Activated CD4-positive, alpha-beta memory T cell treated with anti-CD3 and anti-CD28 coated beads, Interleukin-2, amount 10 ng/mL, durations not matched to agents 7 days and 5 days (primary cell): ENCODE measurements around the gene RASGRP4. TPM values are rescaled to one million over a fixed set of nuclear protein-coding genes. Genes with fewer than 3 reads are reported as not detected.
A peak's percentile ranks its signal among the peaks of the same experiment; 100 is the strongest.

Source experiments
- CTCF ChIA-PET: fragments of 350-600 bp; sonication (Branson Sonifier 250); formaldehyde crosslinking; loops from one replicate; lab custom pipeline; 2021; ENCODE audit warnings: antibody characterized with exemption, inconsistent platforms; lab: Charles Lee
- POLR2A ChIA-PET: fragments of 350-600 bp; sonication (Branson Sonifier 250); formaldehyde crosslinking; loops from one replicate; lab custom pipeline; 2021; ENCODE audit warnings: antibody characterized with exemption; lab: Charles Lee
- DNase-seq: peaks from one replicate; pipeline ENCODE4 v3.0.0-alpha.2; 2020
- H3K27ac Mint-ChIP-seq: one replicate; pipeline ENCODE4 v1.8.0; 2021; ENCODE audit warnings: mild to moderate bottlenecking, mixed read lengths
- H3K27me3 Mint-ChIP-seq: one replicate; pipeline ENCODE4 v1.8.0; 2021; ENCODE audit warnings: mixed read lengths
- H3K36me3 Mint-ChIP-seq: one replicate; pipeline ENCODE4 v1.8.0; 2021; ENCODE audit warnings: low read depth, mixed read lengths
- H3K4me1 Mint-ChIP-seq: one replicate; pipeline ENCODE4 v1.8.0; 2021; ENCODE audit warnings: mixed read lengths
- H3K4me3 Mint-ChIP-seq: one replicate; pipeline ENCODE4 v1.8.0; 2021; ENCODE audit warnings: mild to moderate bottlenecking, mixed read lengths
- H3K9me3 Mint-ChIP-seq: one replicate; pipeline ENCODE4 v1.8.0; 2021; ENCODE audit warnings: mixed read lengths
- total RNA-seq, 2 experiments: library from RNA; stranded (reverse); gene quantifications; one replicate each; pipeline ENCODE4 v1.2.3, GENCODE V29; 2021

RASGRP4 gene
- total RNA-seq, 2 experiments from 2014 or later = 19.5 to 20.0 TPM

GRCh38 chr19:38392707-38393308, 33.2 kb downstream of the RASGRP4 start:
- ChIA-PET CTCF (interaction anchor here (1.0 kb wide), 1 partner anchor 10 kb away, joined by 6 read pairs; the partner anchor contains the start of gene FAM98C), POLR2A (interaction anchor here (2.3 to 3.6 kb wide), 2 partner anchors 9 to 19 kb away, joined by 11 to 19 read pairs; partner anchors contain the start of genes FAM98C and PSMD8)
- Mint-ChIP-seq H3K27ac (no peak overlapping the region), H3K36me3 (no peaks in the 10 kb centered on the region), H3K4me3 (no peak overlapping the region), H3K9me3 (no peaks in the 10 kb centered on the region), H3K4me1 (peaks cover 37% of the 10 kb centered on the region), H3K27me3 (peaks cover 25% of the 10 kb centered on the region)
- DNase-seq = no peak

DNA sequence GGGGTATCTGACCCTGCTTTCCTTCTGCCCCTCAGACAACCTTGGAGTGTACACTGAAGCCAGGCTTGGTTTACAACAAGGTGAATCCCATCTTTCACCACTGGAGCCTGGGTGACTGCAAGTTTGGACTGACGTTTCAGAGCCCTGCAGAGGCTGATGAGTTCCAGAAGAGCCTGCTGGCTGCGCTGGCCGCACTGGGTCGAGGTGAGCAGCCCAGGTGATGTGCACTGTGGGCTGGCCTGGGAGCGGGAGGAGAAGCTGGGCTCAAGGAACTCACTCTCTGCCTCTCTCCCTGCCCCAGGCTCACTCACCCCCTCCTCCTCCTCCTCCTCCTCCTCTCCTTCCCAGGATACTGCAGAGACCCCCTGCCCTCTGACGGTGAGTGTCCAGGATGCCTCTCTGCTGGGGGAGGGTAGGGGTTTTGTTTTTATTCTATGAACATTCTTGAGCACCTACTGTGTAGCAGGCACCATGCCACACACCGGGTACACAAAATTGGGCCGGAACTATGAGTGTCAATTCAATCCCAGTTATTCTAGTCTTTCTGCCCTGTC, 34.0 kb downstream of the RASGRP4 start:
- peaks cover 4% of the 10 kb centered on the region for H3K36me3 Mint-ChIP-seq
- ChIA-PET CTCF (interaction anchor here (1.0 kb wide), 1 partner anchor 11 kb away, joined by 6 read pairs; the partner anchor contains the start of gene FAM98C), POLR2A (interaction anchor here (2.3 kb wide), 1 partner anchor 10 kb away, joined by 11 read pairs; the partner anchor contains the start of gene FAM98C)
- H3K4me1 Mint-ChIP-seq = peaks cover 44% of the 10 kb centered on the region
- no peak for DNase-seq
- H3K27ac Mint-ChIP-seq = no peak overlapping the region
- peaks cover 30% of the 10 kb centered on the region for H3K27me3 Mint-ChIP-seq
- H3K9me3 Mint-ChIP-seq = no peaks in the 10 kb centered on the region
- no peak overlapping the region for H3K4me3 Mint-ChIP-seq

- ChIA-PET CTCF (interaction anchor here (0.8 to 3.0 kb wide), 2 partner anchors 13 to 16 kb away, joined by 3 to 15 read pairs; partner anchors contain the start of genes FAM98C and PSMD8), POLR2A (interaction anchor here (1.0 to 3.4 kb wide), 3 partner anchors 12 to 16 kb away, joined by 3 to 17 read pairs (median 9); partner anchors contain the start of genes FAM98C and PSMD8)
- no peaks in the 10 kb centered on the region for H3K9me3 Mint-ChIP-seq
- peaks cover 30% of the 10 kb centered on the region for H3K27me3 Mint-ChIP-seq
- peaks cover 40% of the 10 kb centered on the region for H3K4me1 Mint-ChIP-seq
- DNase-seq = no peak
- no peak overlapping the region for H3K27ac Mint-ChIP-seq
- peaks cover 4% of the 10 kb centered on the region for H3K36me3 Mint-ChIP-seq
- H3K4me3 Mint-ChIP-seq = no peak overlapping the region
Measured at GRCh38 chr19:38389957-38390924, 35.8 kb downstream of the RASGRP4 start.

DNA sequence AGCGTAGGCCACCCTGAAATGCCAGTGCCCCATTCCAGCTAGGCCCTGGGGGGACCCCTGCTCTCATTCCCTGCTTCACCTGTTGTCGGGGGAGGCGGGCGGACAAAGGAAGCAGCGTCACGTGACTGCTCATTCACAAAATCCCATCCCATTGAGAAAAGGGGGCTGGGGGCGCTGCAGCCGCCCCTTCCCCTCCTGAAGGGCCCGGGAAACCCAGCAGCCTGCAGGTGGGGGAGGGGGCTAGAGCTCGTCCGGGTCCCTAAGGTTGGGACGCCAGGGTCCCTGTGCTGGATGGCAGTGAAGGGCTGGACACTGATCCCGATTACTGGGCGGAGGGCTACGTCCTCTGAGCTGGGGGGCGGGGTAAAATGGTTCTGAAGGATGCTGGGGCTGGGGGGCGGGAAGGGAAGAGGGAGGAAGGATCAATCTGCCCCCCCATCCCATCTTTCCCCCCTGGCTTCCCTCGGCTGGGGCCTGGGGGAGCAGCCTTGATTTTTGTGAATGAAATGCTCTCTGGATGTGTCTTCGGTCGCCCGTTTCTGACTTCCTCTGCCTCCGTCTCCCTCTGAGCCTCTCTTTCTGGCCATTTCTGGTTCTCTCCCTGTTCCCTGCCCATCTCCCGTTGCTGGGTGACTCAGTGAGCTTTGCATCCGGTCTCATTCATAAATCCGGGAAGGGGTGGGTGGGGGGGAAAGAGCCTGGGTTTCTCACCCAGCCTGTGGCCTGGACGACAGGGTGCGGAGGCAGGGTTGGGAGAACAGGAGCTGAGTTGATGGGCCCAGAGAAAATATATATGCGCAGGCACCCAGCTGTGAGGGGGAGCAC, 36.7 kb downstream of the RASGRP4 start:
- peaks cover 30% of the 10 kb centered on the region for H3K27me3 Mint-ChIP-seq
- no peak for DNase-seq
- no peaks in the 10 kb centered on the region for H3K9me3 Mint-ChIP-seq
- H3K4me1 Mint-ChIP-seq = peaks cover 36% of the 10 kb centered on the region
- H3K36me3 Mint-ChIP-seq = peaks cover 12% of the 10 kb centered on the region
- ChIA-PET CTCF (interaction anchor here (0.5 to 3.0 kb wide), 4 partner anchors 14 to 732 kb away, joined by 3 to 19 read pairs (median 9); partner anchors contain the start of genes FAM98C and PSMD8), POLR2A (interaction anchor here (1.0 to 3.4 kb wide), 3 partner anchors 13 to 16 kb away, joined by 3 to 17 read pairs (median 9); partner anchors contain the start of genes FAM98C and PSMD8)
- peak overlapping the region; percentile 15 for H3K4me3 Mint-ChIP-seq
- no peak overlapping the region for H3K27ac Mint-ChIP-seq

GRCh38 chr19:38388349-38389100, 37.5 kb downstream of the RASGRP4 start, which contains the start of gene SPRED3:
SPRED3 (plus strand) TSS chr19:38388697; CDS start chr19:38390303, 1,606 bp downstream.
- peak within 1 kb of the TSS; percentile 66 for H3K27ac Mint-ChIP-seq
- peak within 1 kb of the TSS; percentile 82 for H3K4me3 Mint-ChIP-seq
- H3K4me1 Mint-ChIP-seq = peaks cover 33% of the 10 kb centered on the region
- ChIA-PET POLR2A (interaction anchor here (0.8 to 3.4 kb wide), 7 partner anchors 9 to 30 kb away, joined by 3 to 17 read pairs (median 6); partner anchors contain the start of genes FAM98C and PSMD8), CTCF (interaction anchor here (1.1 to 3.0 kb wide), 4 partner anchors 14 to 954 kb away, joined by 3 to 20 read pairs (median 17); partner anchors contain the start of genes FAM98C, PSMD8 and SAMD4B)
- DNase-seq = no peak
- H3K36me3 Mint-ChIP-seq = peaks cover 15% of the 10 kb centered on the region
- H3K27me3 Mint-ChIP-seq = peaks cover 30% of the 10 kb centered on the region
- H3K9me3 Mint-ChIP-seq = no peaks in the 10 kb centered on the region

DNA sequence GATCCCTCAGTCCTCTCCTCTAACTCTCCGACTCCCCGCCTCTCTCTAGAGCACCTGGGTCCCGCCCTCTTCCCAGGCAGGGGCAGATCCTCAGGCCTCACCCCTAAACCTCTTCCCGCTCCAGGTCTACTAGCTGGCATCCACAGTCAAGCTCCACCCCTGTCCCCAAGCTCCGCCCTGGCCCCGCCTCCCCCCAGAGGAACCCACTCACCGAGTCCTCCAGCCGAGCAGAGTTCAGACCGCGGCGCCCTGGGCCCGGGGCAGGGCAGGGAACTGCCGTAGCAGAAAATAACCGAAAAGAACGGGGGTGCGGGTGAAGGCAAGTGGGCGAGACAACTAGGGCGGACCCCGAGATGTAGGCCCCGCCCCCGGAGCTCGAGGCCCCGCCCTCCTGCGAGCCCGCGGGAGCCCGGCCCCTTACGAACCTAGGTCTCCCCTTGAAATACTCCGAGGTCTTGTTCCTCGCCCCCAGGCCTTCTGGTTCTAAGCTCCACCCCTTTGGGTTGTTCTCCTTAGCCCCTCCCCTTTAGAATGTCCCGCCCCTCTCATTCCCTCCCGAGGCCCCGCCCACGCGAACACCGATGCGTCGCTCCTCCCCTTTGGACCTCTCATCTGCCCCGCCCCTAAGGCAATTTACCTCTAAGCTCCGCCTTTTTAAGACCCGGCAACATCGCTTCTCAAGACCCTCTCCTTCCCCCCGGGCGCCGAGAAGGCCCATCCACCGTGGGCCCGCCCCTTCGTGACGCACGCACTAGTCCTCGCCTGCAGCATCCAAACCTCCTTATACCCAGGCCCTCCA, 38.3 kb downstream of the RASGRP4 start, which contains the start of gene GGN:
Gene GGN (minus strand): TSS at position 485 of the 799 bp plus-strand sequence. CDS start 773 bp downstream, outside the sequence.
- Mint-ChIP-seq H3K4me3 (peak within 1 kb of the TSS; percentile 82), H3K27ac (peak within 1 kb of the TSS; percentile 66), H3K36me3 (peaks cover 23% of the 10 kb centered on the region), H3K27me3 (peaks cover 30% of the 10 kb centered on the region), H3K4me1 (peaks cover 33% of the 10 kb centered on the region), H3K9me3 (no peaks in the 10 kb centered on the region)
- peak; percentile 83 for DNase-seq
- ChIA-PET CTCF (interaction anchor here (1.1 to 2.8 kb wide), 3 partner anchors 14 to 955 kb away, joined by 3 to 20 read pairs (median 19); partner anchors contain the start of genes FAM98C, PSMD8 and SAMD4B), POLR2A (interaction anchor here (0.6 to 3.4 kb wide), 8 partner anchors 8 to 231 kb away, joined by 3 to 17 read pairs (median 4); partner anchors contain the start of genes EIF3K, FAM98C and PSMD8)

DNA sequence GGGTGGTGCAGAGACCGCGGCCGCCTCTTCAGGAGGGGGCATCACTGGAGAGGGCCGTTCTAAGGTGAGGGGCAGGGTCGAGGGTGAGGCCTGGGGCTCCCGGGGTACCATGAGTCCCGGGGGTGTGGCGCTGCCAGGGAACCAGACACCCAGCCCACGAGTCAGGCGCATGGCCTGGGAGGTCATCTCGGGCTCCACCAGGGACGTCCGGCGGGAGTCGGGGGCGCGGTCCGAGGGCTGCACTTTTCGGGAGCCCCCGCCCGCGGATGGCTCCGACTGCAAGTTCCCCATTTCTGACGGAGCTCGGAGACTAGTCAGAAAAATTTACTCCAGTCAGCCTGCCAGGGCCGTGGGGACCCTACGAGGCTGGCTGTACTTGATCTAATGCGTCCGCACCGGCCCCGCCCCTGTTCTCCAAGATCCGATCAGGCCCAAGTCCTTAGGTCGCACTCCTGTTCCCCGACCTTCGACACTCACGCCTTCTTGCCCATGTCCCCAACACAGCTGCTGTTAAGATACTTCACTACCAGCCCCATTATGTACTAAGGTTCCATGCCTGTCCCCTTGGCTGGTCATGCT, 39.0 kb downstream of the RASGRP4 start:
- Mint-ChIP-seq H3K4me3 (peak overlapping the region; percentile 82), H3K9me3 (no peaks in the 10 kb centered on the region), H3K27ac (peak overlapping the region; percentile 66), H3K36me3 (peaks cover 27% of the 10 kb centered on the region), H3K4me1 (peaks cover 31% of the 10 kb centered on the region), H3K27me3 (peaks cover 28% of the 10 kb centered on the region)
- ChIA-PET CTCF (interaction anchor here (1.1 to 2.8 kb wide), 3 partner anchors 13 to 955 kb away, joined by 3 to 20 read pairs (median 19); partner anchors contain the start of genes FAM98C, PSMD8 and SAMD4B), POLR2A (interaction anchor here (0.6 to 3.4 kb wide), 6 partner anchors 9 to 232 kb away, joined by 3 to 17 read pairs (median 5); partner anchors contain the start of genes EIF3K, FAM98C and PSMD8)
- no peak for DNase-seq

- Mint-ChIP-seq H3K9me3 (no peaks in the 10 kb centered on the region), H3K27ac (no peak overlapping the region), H3K4me1 (peaks cover 31% of the 10 kb centered on the region), H3K36me3 (peaks cover 33% of the 10 kb centered on the region), H3K4me3 (no peak overlapping the region), H3K27me3 (peaks cover 26% of the 10 kb centered on the region)
- ChIA-PET CTCF (interaction anchor here (2.8 kb wide), 1 partner anchor 12 kb away, joined by 19 read pairs; the partner anchor contains the start of gene PSMD8), POLR2A (interaction anchor here (1.1 to 3.0 kb wide), 4 partner anchors 9 to 232 kb away, joined by 3 to 17 read pairs (median 16); partner anchors contain the start of genes EIF3K and PSMD8)
- DNase-seq = no peak
Measured at GRCh38 chr19:38386300-38386970, 39.6 kb downstream of the RASGRP4 start.

DNA sequence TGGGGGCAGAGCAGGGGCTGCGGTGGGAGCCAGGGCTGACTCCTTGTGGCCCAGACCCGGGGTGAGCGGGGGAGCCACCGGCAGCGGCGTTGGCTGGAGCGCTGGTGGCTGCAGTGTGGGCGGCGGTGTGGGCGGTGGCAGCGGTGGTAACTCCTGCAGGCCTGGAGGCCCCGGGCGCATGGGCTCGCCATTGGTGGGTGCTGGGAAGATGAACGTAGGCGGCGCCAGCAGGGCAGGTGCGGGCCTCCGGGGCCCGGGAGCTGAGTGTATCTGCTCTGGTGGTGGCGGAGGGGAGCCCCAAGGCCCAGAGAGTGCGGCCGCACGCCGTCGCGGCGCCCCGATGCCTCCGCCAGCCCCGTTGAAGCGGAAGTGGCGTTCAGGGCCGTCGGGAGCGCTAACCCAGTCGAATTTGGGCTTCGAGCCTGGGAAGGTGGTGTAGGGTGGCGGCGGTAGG, 40.2 kb downstream of the RASGRP4 start:
- CTCF ChIA-PET = interaction anchor here (2.2 kb wide), 1 partner anchor 142 kb away, joined by 6 read pairs; no protein-coding TSS in a partner anchor
- POLR2A ChIA-PET = interaction anchor here (2.8 to 3.0 kb wide), 2 partner anchors 10 kb away, joined by 16 to 17 read pairs; partner anchors contain the start of gene PSMD8
- Mint-ChIP-seq H3K27ac (no peak overlapping the region), H3K4me1 (peaks cover 31% of the 10 kb centered on the region), H3K36me3 (peaks cover 39% of the 10 kb centered on the region), H3K9me3 (no peaks in the 10 kb centered on the region), H3K4me3 (no peak overlapping the region), H3K27me3 (peaks cover 22% of the 10 kb centered on the region)
- DNase-seq = no peak
